Glutamatergic neuron (in vitro differentiated cells): ENCODE measurements around the gene MFSD6. TPM values are rescaled to one million over a fixed set of nuclear protein-coding genes. Genes with fewer than 3 reads are reported as not detected.

Experiments used
- DNase-seq: peaks from one replicate; pipeline ENCODE4 v3.0.0; 2022
- H3K27ac Mint-ChIP-seq: one replicate; pipeline ENCODE4 v1.8.0; 2020; ENCODE audit warnings: mild to moderate bottlenecking, mixed read lengths, inconsistent platforms; ENCODE audit not compliant: unreplicated experiment
- H3K27me3 Mint-ChIP-seq: one replicate; pipeline ENCODE4 v1.8.0; 2020; ENCODE audit warnings: mild to moderate bottlenecking, moderate library complexity, mixed read lengths, inconsistent platforms; ENCODE audit not compliant: unreplicated experiment
- H3K36me3 Mint-ChIP-seq: one replicate; pipeline ENCODE4 v1.8.0; 2020; ENCODE audit warnings: mild to moderate bottlenecking, mixed read lengths, inconsistent platforms; ENCODE audit not compliant: unreplicated experiment
- H3K4me1 Mint-ChIP-seq: one replicate; pipeline ENCODE4 v1.8.0; 2020; ENCODE audit warnings: mild to moderate bottlenecking, low read depth, mixed read lengths, inconsistent platforms; ENCODE audit not compliant: unreplicated experiment
- H3K4me3 Mint-ChIP-seq: one replicate; pipeline ENCODE4 v1.8.0; 2020; ENCODE audit warnings: mild to moderate bottlenecking, mixed read lengths, inconsistent platforms; ENCODE audit not compliant: unreplicated experiment
- H3K9me3 Mint-ChIP-seq: one replicate; pipeline ENCODE4 v1.8.0; 2020; ENCODE audit warnings: mild to moderate bottlenecking, moderate library complexity, mixed read lengths, inconsistent platforms; ENCODE audit not compliant: unreplicated experiment
- total RNA-seq: library from RNA; stranded (reverse); fragmentation: NEBNext Ultra II Directional; extraction: Animal tissue kit (Norgen Biotek cat#: 25700); gene quantifications from one replicate; pipeline ENCODE4 v1.2.1, GENCODE V29; 2021; ENCODE audit not compliant: unreplicated experiment
- TF ChIP-seq, protein P1 (sequence below): fragments of 200-600 bp; sonication (generic); IDR thresholded peaks from one replicate; pipeline ENCODE4 v1.5.0; 2021; ENCODE audit not compliant: partially characterized antibody, unreplicated experiment

Gene MFSD6
- total RNA-seq, 1 donor from 2014 or later, result 31.0 TPM

DNA sequence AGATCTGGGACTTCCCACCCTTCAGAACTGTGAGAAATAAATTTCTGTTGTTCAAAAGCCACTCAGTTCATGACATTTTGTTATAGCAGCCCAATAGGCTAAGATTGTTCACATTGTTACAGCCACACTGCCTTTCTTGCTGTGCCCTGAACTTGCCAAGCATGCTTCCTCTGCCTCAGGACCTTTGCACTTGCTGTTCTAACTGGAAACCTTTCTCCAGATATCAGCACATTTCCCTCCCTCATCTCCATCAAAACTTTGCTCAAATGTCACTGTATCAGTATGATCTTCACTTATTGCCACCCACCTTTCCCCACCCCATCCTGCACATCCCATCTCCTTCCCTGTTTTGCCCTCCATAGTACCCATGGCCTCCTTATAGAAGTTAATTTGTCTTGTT is 32.1 kb upstream of the MFSD6 start:
- Mint-ChIP-seq H3K27ac (no peak overlapping the region), H3K4me1 (peaks cover 17% of the 10 kb centered on the region), H3K36me3 (no peaks in the 10 kb centered on the region), H3K4me3 (no peak overlapping the region), H3K9me3 (peaks cover 6% of the 10 kb centered on the region), H3K27me3 (peaks cover 4% of the 10 kb centered on the region)
- TF ChIP-seq, protein P1, sequence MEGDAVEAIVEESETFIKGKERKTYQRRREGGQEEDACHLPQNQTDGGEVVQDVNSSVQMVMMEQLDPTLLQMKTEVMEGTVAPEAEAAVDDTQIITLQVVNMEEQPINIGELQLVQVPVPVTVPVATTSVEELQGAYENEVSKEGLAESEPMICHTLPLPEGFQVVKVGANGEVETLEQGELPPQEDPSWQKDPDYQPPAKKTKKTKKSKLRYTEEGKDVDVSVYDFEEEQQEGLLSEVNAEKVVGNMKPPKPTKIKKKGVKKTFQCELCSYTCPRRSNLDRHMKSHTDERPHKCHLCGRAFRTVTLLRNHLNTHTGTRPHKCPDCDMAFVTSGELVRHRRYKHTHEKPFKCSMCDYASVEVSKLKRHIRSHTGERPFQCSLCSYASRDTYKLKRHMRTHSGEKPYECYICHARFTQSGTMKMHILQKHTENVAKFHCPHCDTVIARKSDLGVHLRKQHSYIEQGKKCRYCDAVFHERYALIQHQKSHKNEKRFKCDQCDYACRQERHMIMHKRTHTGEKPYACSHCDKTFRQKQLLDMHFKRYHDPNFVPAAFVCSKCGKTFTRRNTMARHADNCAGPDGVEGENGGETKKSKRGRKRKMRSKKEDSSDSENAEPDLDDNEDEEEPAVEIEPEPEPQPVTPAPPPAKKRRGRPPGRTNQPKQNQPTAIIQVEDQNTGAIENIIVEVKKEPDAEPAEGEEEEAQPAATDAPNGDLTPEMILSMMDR, result no peak
- DNase-seq, result no peak

DNA sequence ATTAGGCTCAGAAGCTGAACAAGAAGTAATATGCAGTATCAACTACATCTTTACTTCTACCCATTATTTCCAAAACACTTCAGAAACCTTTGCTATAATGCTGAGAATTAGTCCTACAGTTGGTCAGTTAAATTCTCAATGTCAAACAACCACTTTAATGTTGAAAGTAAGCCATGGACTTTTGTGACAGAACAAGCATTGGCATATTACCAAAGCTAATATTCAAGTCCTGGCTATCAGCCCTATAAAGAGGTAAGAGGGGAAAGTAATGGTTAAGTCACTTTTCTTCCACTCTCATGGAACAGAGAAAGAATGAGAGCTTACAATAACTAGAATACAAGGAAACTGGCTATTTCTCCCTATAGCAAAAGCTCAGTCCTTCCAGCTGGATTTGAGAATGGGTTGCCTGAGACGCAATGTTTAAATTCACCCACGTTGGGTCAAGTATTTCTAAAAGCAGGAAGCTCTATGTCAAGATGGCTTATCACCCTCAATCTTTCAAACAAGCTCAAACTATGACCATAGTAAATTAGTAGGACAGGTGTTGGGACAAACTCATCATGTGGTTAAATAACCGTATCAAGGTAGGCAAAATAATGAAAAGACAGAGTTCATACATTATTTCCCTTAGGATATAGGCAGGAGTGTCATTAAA is 31.4 kb upstream of the MFSD6 start:
- Mint-ChIP-seq H3K27ac (no peak overlapping the region), H3K4me1 (peaks cover 17% of the 10 kb centered on the region), H3K4me3 (no peak overlapping the region), H3K9me3 (peaks cover 6% of the 10 kb centered on the region), H3K27me3 (peaks cover 4% of the 10 kb centered on the region), H3K36me3 (no peaks in the 10 kb centered on the region)
- TF ChIP-seq, protein P1, result no peak
- DNase-seq, result no peak

DNA sequence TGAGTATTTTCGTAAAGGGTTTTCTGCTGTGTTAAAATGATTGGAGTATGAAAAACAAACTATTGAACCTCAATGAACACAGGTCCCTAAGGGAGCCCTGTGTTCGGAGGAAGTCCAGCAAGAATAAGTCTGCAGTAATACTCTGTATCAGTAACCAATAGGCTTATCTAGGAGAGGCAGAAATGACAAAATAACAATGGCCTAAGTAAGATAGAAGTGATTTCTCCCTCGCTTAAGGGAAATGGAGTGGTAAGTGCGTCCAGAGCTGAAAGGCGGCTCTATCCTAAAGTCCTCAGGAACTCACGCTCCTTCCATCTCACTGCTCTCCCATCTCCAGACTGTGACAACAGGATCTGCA is 29.3 kb upstream of the MFSD6 start:
- peaks cover 17% of the 10 kb centered on the region for H3K4me1 Mint-ChIP-seq

DNA sequence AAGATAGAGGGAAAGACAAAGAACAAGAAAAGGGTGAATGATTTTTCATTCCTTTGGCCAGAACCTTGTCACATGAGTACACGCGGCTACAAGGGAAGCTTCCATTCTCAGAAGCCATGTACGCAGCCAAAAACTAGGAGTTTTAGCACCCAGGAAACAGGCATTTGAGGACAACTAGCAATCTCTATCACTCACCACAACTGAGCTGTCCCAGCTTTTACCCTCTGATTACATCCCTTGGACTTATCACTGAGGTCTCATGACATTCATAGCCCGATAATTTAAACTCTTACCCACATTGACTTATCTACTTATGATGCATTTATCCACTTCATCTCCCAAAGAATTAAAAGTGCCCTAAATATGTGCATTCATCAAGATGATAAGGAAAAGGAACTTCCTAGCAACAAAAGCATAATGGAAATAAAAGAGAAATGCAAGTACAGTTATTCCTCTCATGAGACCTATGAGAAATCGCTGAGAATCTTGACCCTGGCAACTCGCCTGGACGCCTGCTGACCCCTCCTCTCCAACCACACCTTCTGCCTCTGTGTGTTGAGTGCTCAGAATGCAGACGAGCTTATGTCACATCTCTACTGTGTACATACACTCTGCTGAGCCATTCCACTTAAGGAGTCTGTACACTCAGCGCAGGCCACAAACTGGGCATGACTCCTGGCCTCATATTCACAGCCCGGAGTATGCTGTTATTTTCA is 28.7 kb upstream of the MFSD6 start:
- no peak for DNase-seq
- H3K27ac Mint-ChIP-seq, result peak overlapping the region; percentile 96
- H3K27me3 Mint-ChIP-seq, result peaks cover 4% of the 10 kb centered on the region
- H3K36me3 Mint-ChIP-seq, result no peaks in the 10 kb centered on the region
- TF ChIP-seq, protein P1, result no peak
- H3K4me3 Mint-ChIP-seq, result peak overlapping the region; percentile 80
- peaks cover 9% of the 10 kb centered on the region for H3K9me3 Mint-ChIP-seq
- H3K4me1 Mint-ChIP-seq, result peaks cover 17% of the 10 kb centered on the region

More for the DNA sequence above, 29.3 kb upstream of the MFSD6 start:
- peak overlapping the region; percentile 96 for H3K27ac Mint-ChIP-seq
- H3K9me3 Mint-ChIP-seq, result peaks cover 6% of the 10 kb centered on the region
- peak overlapping the region; percentile 80 for H3K4me3 Mint-ChIP-seq
- DNase-seq, result no peak
- H3K36me3 Mint-ChIP-seq, result no peaks in the 10 kb centered on the region
- TF ChIP-seq, protein P1, result no peak
- peaks cover 4% of the 10 kb centered on the region for H3K27me3 Mint-ChIP-seq

DNA sequence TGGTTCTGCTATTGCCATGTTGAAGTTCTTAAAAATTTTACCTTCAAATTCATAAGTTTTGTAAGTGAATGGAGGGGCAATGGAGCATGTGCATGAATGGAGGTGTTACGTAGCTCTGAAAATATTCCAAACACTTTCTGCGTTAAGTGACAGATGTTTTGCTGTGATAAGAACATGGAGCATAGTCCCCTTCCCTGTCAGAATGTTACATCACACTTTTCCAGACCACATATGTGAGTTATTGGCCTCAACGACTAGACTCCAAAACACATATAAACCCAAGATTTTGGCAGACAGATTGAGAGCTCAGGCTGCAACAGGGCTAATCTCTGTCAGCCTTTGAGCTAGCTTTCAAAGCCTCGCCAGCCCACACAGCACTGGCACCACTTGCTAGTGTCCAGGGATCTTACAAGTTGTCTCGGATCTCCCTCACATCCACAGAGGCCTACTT is 27.2 kb upstream of the MFSD6 start:
- Mint-ChIP-seq H3K4me1 (peaks cover 17% of the 10 kb centered on the region), H3K36me3 (no peaks in the 10 kb centered on the region), H3K9me3 (peaks cover 9% of the 10 kb centered on the region), H3K27ac (peak overlapping the region; percentile 15), H3K4me3 (no peak overlapping the region), H3K27me3 (peaks cover 6% of the 10 kb centered on the region)
- DNase-seq, result no peak
- TF ChIP-seq, protein P1, result no peak
